ENCODE data around the gene APH1B.
"Not testable (repeated sequence)": the region's sequence is repeated elsewhere in the genome, so short reads cannot be mapped to it uniquely, and the experiment has no call there.

The APH1B gene

GRCh38 chr15:63277038-63277892 is at the start of gene APH1B:
Gene APH1B (plus strand): TSS chr15:63277605. CDS start chr15:63277624, 19 bp downstream.
- peak; percentile 88 for DNase-seq (ENCODE audit: low spot score)

- DNase-seq (ENCODE audit: low spot score): no peak
Measured at GRCh38 chr15:63227689-63228088, 49.7 kb upstream of the APH1B start.

GRCh38 chr15:63231206-63231605 is 46.2 kb upstream of the APH1B start:
- DNase-seq (ENCODE audit: low spot score): no peak

DNA sequence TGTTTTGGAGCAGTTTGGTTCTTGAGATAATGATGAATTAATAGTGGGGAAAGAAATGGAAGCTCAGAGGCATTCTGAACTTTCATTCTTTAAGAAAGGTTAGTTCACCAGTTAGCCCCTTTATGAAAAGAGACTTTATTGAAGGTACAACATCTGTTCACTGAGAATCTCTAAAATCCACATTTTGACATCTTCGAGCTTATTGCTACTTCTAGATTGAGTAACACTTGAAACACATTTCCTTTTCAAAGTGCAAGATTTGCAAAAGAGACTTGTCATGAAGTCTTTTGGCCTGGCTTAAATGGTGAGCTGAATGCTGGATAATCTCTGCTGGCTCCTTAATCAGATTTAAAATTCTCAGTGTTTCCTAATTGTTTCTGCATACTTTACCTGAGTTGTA is 45.7 kb upstream of the APH1B start:
- DNase-seq (ENCODE audit: low spot score): no peak

GRCh38 chr15:63232405-63232804 is 45.0 kb upstream of the APH1B start:
- no peak for DNase-seq (ENCODE audit: low spot score)

GRCh38 chr15:63232943-63233342 is 44.5 kb upstream of the APH1B start:
- no peak for DNase-seq (ENCODE audit: low spot score)

- DNase-seq (ENCODE audit: low spot score): no peak
Measured at GRCh38 chr15:63233667-63234423, 43.6 kb upstream of the APH1B start.

DNA sequence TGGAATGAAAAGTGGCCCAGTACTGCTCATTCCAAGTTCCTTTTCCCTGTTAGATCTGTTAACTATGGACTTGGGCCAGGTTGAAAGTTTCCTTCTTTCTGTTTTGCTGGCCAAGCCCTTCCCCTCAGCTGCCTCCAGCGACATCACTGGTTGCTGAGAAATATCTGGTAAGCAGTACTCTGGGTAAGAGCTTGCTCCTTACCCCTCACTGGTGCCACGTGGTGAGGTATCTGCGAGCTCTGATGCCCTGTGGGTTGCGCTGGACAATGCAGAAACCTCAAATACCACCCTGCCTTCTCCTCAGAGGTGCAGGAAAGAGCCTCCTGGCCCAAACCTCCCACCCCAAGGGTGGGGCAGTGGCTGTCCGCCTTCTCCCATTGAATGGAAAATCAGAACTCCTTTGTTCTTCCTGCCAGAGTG is 42.9 kb upstream of the APH1B start:
- DNase-seq (ENCODE audit: low spot score): peak; percentile 39

GRCh38 chr15:63236272-63236671 is 41.1 kb upstream of the APH1B start:
- no peak for DNase-seq (ENCODE audit: low spot score)

- not testable (repeated sequence) for DNase-seq (ENCODE audit: low spot score)
Measured at GRCh38 chr15:63237086-63237485, 40.3 kb upstream of the APH1B start.

DNA sequence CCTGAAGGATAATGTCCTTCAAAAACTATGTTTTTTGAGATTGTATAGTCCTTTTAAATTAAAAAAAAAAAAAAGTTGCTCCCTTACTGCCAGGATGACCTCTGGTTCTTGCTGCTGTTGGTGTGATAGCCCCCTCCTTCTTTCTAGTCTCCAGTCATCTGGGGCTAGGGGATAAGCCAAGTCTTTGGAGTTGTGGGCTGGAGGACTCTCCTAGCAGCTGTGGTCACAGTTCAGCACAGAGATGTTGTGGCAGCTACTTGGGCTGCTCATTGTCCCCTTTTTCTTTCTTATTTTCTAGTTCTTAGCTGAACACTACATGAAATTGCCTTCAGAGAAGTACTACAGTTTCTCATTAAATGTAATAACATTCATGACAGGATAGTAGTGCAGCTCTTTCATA is 39.2 kb upstream of the APH1B start:
- no peak for DNase-seq (ENCODE audit: low spot score)

DNA sequence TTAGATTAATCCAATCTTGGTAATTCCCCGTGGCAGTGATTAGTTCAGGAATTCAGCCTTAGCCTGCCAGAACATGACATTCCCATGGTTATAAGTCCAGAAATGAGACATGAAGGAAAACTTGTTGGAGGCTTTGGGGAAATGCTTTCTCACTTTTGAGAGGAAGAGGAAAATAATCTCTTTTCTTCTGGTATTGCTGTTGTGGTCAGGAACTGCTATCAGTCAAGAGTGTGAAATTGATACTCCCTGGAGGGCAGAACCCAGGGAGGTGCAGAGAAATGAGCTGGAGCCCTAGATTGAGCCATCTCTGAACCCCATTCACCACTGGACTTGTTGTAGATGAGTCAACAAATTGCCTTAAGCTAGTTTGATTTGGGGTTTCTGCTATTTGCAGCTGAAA is 38.6 kb upstream of the APH1B start:
- DNase-seq (ENCODE audit: low spot score): no peak

DNA sequence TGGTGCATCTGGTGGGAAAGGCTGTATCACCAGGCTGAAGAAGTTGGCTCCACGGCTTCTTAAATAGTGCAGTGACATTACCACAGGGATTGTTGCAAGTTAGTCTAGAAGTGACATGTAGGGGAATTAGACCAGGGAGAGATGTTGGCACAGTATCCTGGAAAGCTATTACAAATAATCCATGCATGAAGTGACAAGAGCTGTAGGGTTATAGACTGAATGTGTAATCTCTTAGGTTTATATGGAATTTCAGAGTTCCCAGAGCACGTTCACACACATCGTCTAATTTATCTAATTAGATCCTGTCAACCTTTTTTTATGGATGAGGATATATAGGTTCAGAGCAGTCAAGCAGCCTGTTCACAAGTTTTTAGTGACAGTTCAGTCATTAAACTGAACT is 37.3 kb upstream of the APH1B start:
- DNase-seq (ENCODE audit: low spot score): no peak

GRCh38 chr15:63241316-63241715 is 36.1 kb upstream of the APH1B start:
- no peak for DNase-seq (ENCODE audit: low spot score)

DNA sequence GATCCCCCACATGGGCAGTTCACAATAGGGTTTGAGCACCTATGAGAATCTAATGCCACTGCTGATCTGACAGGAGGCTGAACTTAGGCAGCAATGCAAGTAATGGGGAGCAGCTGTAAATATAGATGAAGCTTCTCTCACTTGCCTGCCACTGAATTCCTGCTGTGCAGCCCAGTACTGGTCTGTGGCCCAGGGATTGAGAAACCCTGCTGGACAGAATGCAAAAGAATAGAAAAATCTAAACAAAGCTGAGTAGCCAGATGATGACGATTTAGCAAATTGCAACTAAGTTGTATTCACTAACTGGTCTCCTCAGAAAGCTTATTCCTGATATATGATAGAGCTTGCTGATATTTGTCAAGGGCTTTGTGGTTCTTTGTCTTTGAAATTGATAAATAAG is 34.3 kb upstream of the APH1B start:
- DNase-seq (ENCODE audit: low spot score): peak; percentile 40

DNA sequence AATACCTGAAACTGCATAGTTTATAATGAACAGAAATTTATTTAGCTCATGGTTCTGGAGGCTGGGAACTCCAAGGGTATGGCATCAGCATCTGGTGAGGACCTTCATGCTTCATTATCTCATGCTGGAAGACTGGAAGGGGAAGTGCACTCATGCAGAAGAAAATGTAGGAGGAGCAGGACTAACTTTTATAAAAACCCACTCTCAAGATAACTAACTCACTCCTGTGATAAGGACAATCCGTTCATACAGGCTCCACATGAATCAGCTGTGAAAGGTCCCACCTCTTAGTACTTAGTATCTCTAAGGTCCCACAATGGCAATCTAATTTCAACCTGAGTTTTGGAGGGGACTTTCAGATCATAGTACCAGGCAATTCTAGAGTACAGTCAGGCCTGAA is 33.6 kb upstream of the APH1B start:
- DNase-seq (ENCODE audit: low spot score): no peak

DNA sequence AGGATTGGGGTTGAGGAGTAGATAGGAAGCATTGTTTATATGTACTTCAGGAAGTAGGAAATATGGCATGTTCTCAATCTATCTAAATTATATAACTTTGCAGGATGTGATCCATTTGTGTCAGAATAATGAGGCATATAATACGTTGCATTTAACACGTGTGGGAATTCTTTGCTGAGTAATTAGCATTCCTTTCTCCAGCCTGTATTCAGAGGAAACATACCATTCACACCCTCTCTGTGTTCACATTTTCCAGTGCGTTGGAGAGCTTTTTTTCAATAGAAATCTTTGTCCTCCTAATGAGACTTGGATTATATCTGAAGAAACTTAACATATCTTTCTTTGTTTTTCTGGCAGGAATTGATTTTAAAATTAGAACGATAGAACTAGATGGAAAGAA is 33.0 kb upstream of the APH1B start:
- no peak for DNase-seq (ENCODE audit: low spot score)

DNA sequence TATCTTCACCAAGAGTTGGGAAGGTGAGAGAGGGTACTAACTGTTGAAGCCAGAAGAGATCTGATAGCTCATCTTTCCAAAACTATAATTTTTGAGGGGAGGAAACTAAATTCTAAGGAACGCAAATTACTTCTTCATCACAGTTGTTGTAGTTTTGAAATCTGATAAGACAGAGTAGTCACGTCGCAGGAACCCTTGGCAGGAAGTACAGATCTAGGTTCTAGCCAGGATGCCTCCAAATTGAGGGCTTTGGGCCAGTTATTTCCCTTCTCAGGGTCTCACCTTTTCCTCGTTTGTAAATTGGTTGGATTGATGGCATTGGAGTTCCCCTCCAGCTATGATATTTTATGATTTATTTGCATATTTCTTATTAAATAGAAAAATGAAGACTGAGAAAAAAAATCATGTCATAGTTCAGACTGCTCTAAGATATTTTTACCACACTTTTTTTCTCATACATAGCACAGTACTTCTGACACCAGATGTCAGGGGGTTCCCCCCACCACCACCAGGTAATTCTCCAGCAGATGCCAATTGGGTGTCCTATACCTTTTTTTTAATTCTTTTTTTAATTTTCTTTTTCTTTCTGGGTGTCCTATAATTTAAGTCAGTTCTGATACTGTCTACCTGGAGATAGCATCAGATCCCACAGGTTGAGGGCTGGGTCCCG is 32.3 kb upstream of the APH1B start:
- no peak for DNase-seq (ENCODE audit: low spot score)

DNA sequence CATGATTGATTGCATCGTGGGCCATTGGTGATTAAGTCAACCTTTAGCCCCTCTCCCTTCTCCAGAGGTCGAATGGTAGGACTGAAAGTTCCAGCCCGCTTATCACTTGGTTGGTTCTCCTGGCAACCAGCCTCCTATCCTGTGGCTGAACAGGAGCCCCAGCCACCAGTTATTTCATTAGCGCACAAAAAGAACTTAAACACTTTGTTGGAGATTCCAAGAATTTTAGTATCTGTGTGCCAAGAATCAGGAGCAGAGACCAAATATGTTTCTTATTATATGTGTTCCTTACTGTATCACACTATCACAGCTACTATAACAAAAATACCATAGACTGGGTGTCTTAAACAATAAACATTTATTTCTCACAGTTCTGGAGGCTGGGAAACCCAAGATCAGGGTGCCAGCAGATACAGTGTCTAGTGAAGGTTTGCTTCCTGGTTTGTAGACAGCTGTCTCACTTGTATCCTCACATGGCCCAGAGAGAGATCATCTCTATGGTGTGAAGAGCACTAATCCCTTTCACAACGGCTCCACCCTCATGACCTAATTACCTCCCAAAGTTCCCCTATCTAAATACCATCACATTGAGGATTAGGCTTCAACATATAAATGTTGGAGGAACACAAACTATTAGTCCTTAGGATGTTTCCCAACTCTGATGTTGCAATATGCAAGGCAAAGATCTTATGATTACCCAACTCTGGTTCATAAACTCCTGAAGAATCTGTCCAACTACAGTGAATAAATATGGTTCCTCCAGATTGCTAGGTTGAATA is 30.5 kb upstream of the APH1B start:
- DNase-seq (ENCODE audit: low spot score): no peak

- peak; percentile 70 for DNase-seq (ENCODE audit: low spot score)
Measured at GRCh38 chr15:63250312-63250965, 27.0 kb upstream of the APH1B start.

- no peak for DNase-seq (ENCODE audit: low spot score)
Measured at GRCh38 chr15:63251701-63252100, 25.7 kb upstream of the APH1B start.

All from AG08396 (cell line).